IPS DF 4.7 (cell line): ENCODE data around the gene PLA2G6.

Experiments used
- DNase-seq: peaks from one replicate; pipeline ENCODE4 v3.0.0-alpha.2; 2013; ENCODE audit warnings: low spot score; ENCODE audit errors: extremely low read depth

PLA2G6 gene

GRCh38 chr22:38110863-38111852 lies 70.5 kb downstream of the PLA2G6 start:
- no peak for DNase-seq

GRCh38 chr22:38110008-38110862 lies 71.4 kb downstream of the PLA2G6 start, which contains the start of gene BAIAP2L2:
Gene BAIAP2L2, minus strand, starts transcription at chr22:38110684. Its CDS starts 159 bp downstream, at chr22:38110525.
- DNase-seq = no peak

- no peak for DNase-seq
Measured at GRCh38 chr22:38109371-38110001, 72.1 kb downstream of the PLA2G6 start.

- DNase-seq = no peak
Measured at GRCh38 chr22:38108561-38109319, 72.9 kb downstream of the PLA2G6 start.

DNA sequence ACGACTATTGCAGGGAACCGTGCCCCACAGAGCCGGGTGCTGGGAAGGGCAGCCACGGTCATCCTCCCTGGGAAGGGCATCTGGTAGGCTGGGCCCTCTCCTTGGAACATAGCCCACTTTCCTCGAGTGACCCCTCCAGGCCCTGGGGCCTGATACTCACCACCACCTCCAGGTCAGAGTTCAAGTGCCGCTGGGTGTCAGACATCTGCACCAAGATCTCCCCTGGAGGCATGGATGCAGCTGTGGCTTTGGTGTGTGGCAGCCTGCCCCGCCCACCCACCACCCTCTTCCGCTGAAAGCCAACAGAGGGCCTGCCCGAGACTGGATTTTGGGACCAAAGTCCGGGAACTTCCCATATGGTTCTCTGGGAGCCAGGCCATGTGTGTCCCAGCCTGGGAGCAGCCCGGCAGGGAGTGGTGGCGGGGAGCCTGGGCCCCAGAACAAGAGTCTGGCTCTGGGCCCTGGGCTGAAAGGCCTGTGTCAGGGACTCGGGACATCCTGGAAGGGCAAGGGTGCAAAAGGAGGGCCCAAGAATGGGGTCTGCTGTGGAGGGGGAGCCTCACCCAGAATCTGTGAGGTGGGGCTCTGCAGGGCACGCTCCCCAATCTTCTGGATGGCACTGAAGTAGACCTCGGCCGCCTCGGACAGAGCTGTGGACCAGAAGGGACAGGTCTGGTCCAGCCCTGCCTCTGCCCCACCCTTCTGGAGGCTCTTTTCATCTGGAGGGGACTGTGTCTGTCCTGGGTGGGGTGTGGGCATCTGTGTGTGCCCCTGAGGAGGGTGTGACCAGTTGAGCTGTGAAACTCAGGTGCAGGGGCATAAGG lies 73.7 kb downstream of the PLA2G6 start:
- no peak for DNase-seq

- DNase-seq = no peak
Measured at GRCh38 chr22:38106814-38107578, 74.6 kb downstream of the PLA2G6 start.

DNA sequence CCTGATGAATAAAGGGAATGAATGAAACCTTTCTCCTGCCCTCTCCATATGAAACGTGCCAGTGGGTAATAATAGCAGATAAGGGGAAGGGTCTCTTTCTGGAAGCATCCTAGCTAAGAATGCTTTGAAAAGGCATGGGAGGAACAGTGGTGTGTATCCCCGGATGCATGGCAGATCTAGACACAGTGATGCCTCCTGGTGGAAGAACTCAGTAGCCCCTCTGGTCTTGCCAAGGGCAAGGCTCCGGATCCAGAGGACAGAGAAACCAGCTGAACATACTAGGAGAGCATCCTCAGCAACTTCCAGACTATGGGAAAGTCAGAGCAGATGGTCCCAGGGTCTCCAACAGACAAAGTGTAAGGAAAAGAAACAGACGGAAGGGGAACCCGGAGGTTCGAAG lies 77.5 kb downstream of the PLA2G6 start:
- DNase-seq = no peak

- DNase-seq = no peak
Measured at GRCh38 chr22:38103641-38104040, 78.0 kb downstream of the PLA2G6 start.

- DNase-seq = no peak
Measured at GRCh38 chr22:38098410-38099249, 83.0 kb downstream of the PLA2G6 start.

DNA sequence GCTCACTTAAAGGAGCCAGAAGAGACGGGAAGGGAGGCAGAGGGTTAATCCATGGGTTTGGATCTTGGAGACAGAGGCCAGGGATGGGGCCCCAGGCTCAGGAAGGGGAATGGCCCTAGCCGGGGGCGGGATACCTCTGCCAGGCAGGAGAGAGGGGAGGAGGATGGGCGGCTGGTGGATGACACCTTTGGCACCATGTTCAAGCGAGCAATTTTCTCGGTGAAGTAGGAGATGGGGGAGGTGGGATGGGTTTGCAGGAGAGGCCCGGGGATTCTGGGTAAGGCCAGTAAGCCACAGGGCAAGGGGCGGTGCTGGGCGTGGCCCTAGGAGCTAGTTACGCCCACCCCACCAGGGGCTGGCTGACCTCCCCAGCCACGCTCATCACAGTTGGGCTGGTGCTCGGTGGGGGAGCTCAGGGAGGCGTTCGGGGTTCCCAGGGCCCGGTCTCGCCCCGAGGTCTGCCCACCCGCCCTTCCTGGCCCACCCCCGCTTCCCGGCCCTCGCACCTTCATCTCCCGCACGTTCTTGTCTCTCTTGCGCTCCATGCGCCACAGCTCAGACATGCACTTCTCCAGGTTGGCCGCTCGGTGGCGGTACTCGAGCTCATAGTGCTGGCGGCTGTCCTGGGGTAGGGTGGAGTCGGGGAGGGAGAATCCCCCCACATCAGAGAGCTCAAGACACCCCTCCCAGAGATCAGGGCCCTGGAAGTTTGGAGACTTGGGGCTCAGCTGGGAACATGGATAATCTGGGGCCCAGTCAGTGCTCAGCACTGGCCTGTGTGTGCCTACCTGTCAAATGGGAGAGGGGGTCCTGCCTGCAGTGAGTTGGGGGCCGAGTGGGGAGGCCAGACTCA lies 83.8 kb downstream of the PLA2G6 start:
- peak; percentile 58 for DNase-seq

- no peak for DNase-seq
Measured at GRCh38 chr22:38097058-38097457, 84.6 kb downstream of the PLA2G6 start.

- no peak for DNase-seq
Measured at GRCh38 chr22:38089474-38089851, 92.2 kb downstream of the PLA2G6 start.

- no peak for DNase-seq
Measured at GRCh38 chr22:38088629-38089473, 92.8 kb downstream of the PLA2G6 start.

DNA sequence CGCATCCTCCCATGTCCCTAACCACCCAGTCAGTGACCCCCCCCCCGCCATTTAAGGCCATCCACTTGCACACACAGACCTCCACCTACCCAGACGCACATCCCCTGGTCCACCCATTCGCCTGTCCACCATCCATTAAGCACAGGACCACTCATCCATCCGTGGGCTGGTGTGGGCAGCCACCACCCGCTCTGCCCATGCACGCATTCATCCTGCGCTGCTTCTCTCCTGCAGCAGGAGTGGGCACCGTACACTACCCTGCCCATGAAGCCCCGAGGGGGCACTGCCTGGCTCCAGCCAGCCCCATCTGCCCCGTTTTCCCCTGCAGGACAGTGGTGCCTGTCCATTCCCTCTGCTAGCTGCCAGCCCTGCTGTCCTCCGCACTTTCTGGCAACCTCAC lies 93.8 kb downstream of the PLA2G6 start:
- no peak for DNase-seq

- no peak for DNase-seq
Measured at GRCh38 chr22:38086942-38087341, 94.7 kb downstream of the PLA2G6 start.
